Vagina (tissue), 2 donors: ENCODE results near the gene SPACA6.

Experiments used
- POLR2A ChIP-seq, 2 donors: fragments of 450-650 bp; IDR thresholded peaks; one replicate each; pipeline ENCODE4 v1.6.1; 2017; ENCODE audit warnings: antibody characterized with exemption in 2 of 2, mild to moderate bottlenecking in 2 of 2, moderate library complexity in 2 of 2
- POLR2AphosphoS5 ChIP-seq, 2 donors: sonication (generic); formaldehyde crosslinking; IDR thresholded peaks; one replicate each; pipeline ENCODE4 v1.9.0; 2017; ENCODE audit warnings: antibody characterized with exemption in 2 of 2, mild to moderate bottlenecking in 2 of 2, low read depth in 1 of 2; ENCODE audit not compliant: insufficient read depth in 1 of 2
- TF ChIP-seq, protein P1 (sequence below), 3 experiments: fragments of 450-650 bp in 2 of 3; fragments of 200-600 bp in 1 of 3; sonication (generic) in 1 of 3; IDR thresholded peaks; one replicate each; pipeline ENCODE4 v1.5.1; 2017 to 2019; ENCODE audit warnings: antibody characterized with exemption in 3 of 3, mild to moderate bottlenecking in 2 of 3, moderate library complexity in 2 of 3

DNA sequence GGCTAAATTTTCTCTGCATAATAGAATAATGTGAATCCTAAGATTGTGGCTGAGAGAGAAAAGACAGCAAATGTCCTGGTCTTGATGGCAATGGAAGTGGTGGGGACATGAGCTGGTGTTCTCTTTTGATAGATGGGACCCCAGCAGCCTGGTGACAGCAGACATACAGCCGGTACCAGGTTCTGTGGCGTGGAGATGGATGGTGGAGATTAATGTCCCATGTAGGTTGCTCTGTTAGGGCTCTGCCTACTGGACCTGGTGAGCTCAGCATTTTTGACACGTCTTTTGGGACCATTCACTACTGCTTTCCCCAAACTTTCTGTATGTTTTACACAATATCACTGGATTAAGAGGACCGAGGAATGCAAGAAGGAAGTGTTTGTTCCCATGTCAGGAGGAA lies 38.3 kb upstream of the SPACA6 start:
- TF ChIP-seq, protein P1, sequence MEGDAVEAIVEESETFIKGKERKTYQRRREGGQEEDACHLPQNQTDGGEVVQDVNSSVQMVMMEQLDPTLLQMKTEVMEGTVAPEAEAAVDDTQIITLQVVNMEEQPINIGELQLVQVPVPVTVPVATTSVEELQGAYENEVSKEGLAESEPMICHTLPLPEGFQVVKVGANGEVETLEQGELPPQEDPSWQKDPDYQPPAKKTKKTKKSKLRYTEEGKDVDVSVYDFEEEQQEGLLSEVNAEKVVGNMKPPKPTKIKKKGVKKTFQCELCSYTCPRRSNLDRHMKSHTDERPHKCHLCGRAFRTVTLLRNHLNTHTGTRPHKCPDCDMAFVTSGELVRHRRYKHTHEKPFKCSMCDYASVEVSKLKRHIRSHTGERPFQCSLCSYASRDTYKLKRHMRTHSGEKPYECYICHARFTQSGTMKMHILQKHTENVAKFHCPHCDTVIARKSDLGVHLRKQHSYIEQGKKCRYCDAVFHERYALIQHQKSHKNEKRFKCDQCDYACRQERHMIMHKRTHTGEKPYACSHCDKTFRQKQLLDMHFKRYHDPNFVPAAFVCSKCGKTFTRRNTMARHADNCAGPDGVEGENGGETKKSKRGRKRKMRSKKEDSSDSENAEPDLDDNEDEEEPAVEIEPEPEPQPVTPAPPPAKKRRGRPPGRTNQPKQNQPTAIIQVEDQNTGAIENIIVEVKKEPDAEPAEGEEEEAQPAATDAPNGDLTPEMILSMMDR (IDR thresholded peaks at IDR 0.05): no peak
- no peak for TF ChIP-seq POLR2A (IDR thresholded peaks at IDR 0.05)
- TF ChIP-seq POLR2AphosphoS5 (IDR thresholded peaks at IDR 0.05; ENCODE audit: insufficient read depth in 1 of 2, low read depth in 1 of 2): no peak
